C4-2B (cell line): ENCODE measurements around the gene SPATA3.

Experiments
- ZFX ChIP-seq: fragments of 450-650 bp; IDR thresholded peaks from 2 replicates; pipeline ENCODE4 v1.6.1; 2017
- TF ChIP-seq, protein P1 (sequence below): fragments of 450-650 bp; conservative IDR thresholded peaks from 2 replicates; pipeline ENCODE4 v1.5.1; 2017; ENCODE audit warnings: mild to moderate bottlenecking

GRCh38 chr2:231007286-231008098 is 11.6 kb downstream of the SPATA3 start:
- TF ChIP-seq, protein P1, sequence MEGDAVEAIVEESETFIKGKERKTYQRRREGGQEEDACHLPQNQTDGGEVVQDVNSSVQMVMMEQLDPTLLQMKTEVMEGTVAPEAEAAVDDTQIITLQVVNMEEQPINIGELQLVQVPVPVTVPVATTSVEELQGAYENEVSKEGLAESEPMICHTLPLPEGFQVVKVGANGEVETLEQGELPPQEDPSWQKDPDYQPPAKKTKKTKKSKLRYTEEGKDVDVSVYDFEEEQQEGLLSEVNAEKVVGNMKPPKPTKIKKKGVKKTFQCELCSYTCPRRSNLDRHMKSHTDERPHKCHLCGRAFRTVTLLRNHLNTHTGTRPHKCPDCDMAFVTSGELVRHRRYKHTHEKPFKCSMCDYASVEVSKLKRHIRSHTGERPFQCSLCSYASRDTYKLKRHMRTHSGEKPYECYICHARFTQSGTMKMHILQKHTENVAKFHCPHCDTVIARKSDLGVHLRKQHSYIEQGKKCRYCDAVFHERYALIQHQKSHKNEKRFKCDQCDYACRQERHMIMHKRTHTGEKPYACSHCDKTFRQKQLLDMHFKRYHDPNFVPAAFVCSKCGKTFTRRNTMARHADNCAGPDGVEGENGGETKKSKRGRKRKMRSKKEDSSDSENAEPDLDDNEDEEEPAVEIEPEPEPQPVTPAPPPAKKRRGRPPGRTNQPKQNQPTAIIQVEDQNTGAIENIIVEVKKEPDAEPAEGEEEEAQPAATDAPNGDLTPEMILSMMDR = no peak
- no peak for TF ChIP-seq ZFX
